Measurements from ENCODE around the gene FBN3. TPM values are rescaled to one million over a fixed set of nuclear protein-coding genes. Genes with fewer than 3 reads are reported as not detected.
"Not testable (repeated sequence)": the region's sequence is repeated elsewhere in the genome, so short reads cannot be mapped to it uniquely, and the experiment has no call there.

FBN3 gene
- total RNA-seq, 1 donor from 2014 or later, result 4.2 TPM

DNA sequence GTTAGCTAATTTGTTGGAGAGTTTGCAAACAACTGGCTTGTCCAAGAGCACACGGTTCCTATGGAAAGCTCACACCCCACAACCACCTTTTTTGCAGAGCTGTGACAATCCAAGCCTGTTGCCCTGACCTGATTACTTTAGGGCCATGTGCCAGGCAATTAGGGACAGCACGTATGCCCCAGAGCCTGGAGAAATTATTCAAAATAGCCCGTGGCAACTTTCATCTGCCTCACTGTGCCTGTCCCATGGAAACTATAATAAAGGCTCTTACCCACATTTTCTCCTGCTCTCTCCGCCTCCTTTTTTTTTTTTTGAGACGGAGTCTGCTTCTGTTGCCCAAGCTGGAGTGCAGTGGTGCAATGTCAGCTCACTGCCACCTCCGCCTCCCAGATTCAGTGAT lies 18.6 kb upstream of the FBN3 start:
- Histone ChIP-seq H3K4me1 (ENCODE audit: control insufficient read depth in 3 of 3, insufficient read depth in 3 of 3, low read length in 3 of 3) (no peaks in the 10 kb centered on the region), H3K4me3 (ENCODE audit: low read length in 3 of 3) (no peak overlapping the region)

DNA sequence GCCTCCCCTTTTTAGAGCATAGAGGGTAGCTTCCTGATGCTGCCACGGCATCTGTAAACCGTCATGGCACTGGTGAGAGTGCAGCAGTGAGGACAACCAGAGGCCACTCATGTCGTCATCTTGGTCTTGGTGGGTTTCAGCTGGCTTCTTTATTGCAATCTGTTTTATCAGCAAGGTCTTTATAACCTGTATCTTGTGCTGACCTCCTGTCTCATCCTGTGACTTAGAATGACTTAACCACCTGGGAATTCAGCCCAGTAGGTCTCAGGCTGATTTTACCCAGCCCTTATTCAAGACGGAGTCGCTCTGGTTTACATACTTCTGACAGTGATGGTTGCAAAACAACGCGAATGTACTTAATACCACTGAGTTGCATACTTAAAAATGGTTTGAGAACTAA lies 14.4 kb upstream of the FBN3 start:
- Histone ChIP-seq H3K9me3 (ENCODE audit: control insufficient read depth in 3 of 3, low read length in 3 of 3) (no peaks in the 10 kb centered on the region), H3K9ac (ENCODE audit: low read depth in 1 of 3, low read length in 3 of 3) (no peak overlapping the region), H3K27ac (ENCODE audit: low read depth, low read length) (no peak overlapping the region), H3K4me1 (ENCODE audit: control insufficient read depth in 3 of 3, insufficient read depth in 3 of 3, low read length in 3 of 3) (no peaks in the 10 kb centered on the region), H3K4me3 (ENCODE audit: low read length in 3 of 3) (no peak overlapping the region), H3K27me3 (ENCODE audit: control insufficient read depth in 3 of 3, insufficient read depth in 3 of 3, low read length in 3 of 3) (no peaks in the 10 kb centered on the region), H3K36me3 (ENCODE audit: control insufficient read depth in 3 of 3, insufficient read depth in 3 of 3, low read length in 3 of 3) (no peaks in the 10 kb centered on the region)

More for the DNA sequence above, 18.6 kb upstream of the FBN3 start:
- no peaks in the 10 kb centered on the region for H3K27me3 ChIP-seq (ENCODE audit: control insufficient read depth in 3 of 3, insufficient read depth in 3 of 3, low read length in 3 of 3)
- H3K36me3 ChIP-seq (ENCODE audit: control insufficient read depth in 3 of 3, insufficient read depth in 3 of 3, low read length in 3 of 3), result no peaks in the 10 kb centered on the region
- H3K9ac ChIP-seq (ENCODE audit: low read depth in 1 of 3, low read length in 3 of 3), result no peak overlapping the region
- H3K9me3 ChIP-seq (ENCODE audit: control insufficient read depth in 3 of 3, low read length in 3 of 3), result no peaks in the 10 kb centered on the region
- H3K27ac ChIP-seq (ENCODE audit: low read depth, low read length), result no peak overlapping the region

DNA sequence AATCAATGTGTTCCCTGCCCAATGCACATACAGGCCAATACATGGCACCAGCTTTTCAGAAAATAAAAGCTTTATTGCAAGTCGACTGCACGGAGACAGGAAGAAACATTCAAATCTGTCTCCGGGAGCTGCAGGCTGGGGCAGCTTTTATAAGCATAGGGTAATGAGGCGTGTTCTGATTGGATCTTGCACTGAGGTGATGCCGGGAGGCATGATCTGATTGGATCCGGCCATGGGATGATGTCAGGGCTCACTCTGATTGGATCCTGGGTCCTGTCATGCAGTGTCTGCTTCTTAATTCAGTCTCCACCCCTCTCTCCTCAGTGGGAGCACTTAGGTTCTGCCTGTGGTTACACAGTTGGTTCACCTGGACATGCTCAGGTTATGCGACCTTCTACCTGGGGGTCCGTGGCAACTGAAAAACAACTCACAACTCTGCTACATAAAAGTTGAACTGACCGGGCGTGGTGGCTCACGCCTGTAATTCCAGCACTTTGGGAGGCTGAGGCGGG lies 11.8 kb upstream of the FBN3 start:
- Histone ChIP-seq H3K9me3 (ENCODE audit: control insufficient read depth in 3 of 3, low read length in 3 of 3) (no peaks in the 10 kb centered on the region), H3K4me3 (ENCODE audit: low read length in 3 of 3) (no peak overlapping the region), H3K27ac (ENCODE audit: low read depth, low read length) (no peak overlapping the region), H3K27me3 (ENCODE audit: control insufficient read depth in 3 of 3, insufficient read depth in 3 of 3, low read length in 3 of 3) (no peaks in the 10 kb centered on the region), H3K36me3 (ENCODE audit: control insufficient read depth in 3 of 3, insufficient read depth in 3 of 3, low read length in 3 of 3) (no peaks in the 10 kb centered on the region), H3K4me1 (ENCODE audit: control insufficient read depth in 3 of 3, insufficient read depth in 3 of 3, low read length in 3 of 3) (no peaks in the 10 kb centered on the region), H3K9ac (ENCODE audit: low read depth in 1 of 3, low read length in 3 of 3) (no peak overlapping the region)

DNA sequence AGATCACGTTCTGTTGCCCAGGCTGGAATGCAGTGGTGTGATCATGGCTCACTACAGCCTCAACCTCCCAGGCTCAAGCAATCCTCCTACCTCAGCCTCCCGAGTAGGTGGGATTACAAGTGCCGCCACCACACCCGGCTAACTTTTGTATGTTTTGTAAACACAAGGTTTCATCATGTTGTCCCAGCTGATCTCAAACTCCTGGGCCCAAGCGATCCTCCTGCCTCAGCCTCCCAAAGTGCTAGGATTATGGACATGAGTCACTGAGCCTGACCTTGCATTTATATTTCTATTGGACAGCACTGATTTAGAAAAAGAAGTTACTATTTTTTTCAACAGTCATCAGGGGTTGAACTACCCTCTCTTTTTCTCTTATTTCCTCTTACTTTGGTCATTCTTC lies 9.9 kb upstream of the FBN3 start:
- H3K9ac ChIP-seq (ENCODE audit: low read depth in 1 of 3, low read length in 3 of 3); H3K27ac ChIP-seq (ENCODE audit: low read depth, low read length); H3K9me3 ChIP-seq (ENCODE audit: control insufficient read depth in 3 of 3, low read length in 3 of 3); H3K4me1 ChIP-seq (ENCODE audit: control insufficient read depth in 3 of 3, insufficient read depth in 3 of 3, low read length in 3 of 3); H3K27me3 ChIP-seq (ENCODE audit: control insufficient read depth in 3 of 3, insufficient read depth in 3 of 3, low read length in 3 of 3); H3K4me3 ChIP-seq (ENCODE audit: low read length in 3 of 3); H3K36me3 ChIP-seq (ENCODE audit: control insufficient read depth in 3 of 3, insufficient read depth in 3 of 3, low read length in 3 of 3): not testable (repeated sequence)

DNA sequence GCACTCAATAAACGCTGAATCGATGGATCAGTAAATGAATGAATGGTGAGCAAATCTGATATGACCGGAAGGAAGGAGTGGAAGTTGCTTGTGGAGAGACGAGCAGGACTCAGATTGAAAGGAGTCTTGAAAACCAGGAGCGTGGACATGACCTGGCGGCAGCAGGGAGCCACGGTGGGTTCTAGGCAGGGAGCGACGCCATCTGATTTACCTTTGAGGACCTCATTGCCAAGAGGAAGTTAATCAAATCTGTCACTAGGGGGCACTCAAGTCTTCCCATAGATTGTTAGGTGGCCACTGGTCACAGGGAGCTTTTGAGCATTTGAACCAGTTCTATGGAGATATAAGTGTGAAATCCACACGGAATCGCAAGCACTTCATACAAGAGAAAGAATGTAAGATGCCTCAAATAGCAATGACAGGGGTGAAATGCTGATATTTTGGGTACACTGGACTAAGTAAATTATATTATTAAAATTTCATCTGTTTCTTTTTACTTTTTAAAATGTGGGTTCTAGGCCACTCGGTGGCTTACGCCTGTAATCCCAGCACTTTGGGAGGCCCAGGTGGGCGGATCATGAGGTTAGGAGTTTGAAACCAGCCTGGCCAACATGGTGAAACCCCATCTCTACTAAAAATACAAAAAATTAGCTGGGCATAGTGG lies 9.2 kb upstream of the FBN3 start:
- Histone ChIP-seq H3K27ac (ENCODE audit: low read depth, low read length) (no peak overlapping the region), H3K36me3 (ENCODE audit: control insufficient read depth in 3 of 3, insufficient read depth in 3 of 3, low read length in 3 of 3) (no peaks in the 10 kb centered on the region), H3K4me3 (ENCODE audit: low read length in 3 of 3) (no peak overlapping the region), H3K9me3 (ENCODE audit: control insufficient read depth in 3 of 3, low read length in 3 of 3) (no peaks in the 10 kb centered on the region), H3K9ac (ENCODE audit: low read depth in 1 of 3, low read length in 3 of 3) (no peak overlapping the region), H3K4me1 (ENCODE audit: control insufficient read depth in 3 of 3, insufficient read depth in 3 of 3, low read length in 3 of 3) (peaks cover 6 to 9% (median 7%) of the 10 kb centered on the region in 3 donors), H3K27me3 (ENCODE audit: control insufficient read depth in 3 of 3, insufficient read depth in 3 of 3, low read length in 3 of 3) (no peaks in the 10 kb centered on the region)

DNA sequence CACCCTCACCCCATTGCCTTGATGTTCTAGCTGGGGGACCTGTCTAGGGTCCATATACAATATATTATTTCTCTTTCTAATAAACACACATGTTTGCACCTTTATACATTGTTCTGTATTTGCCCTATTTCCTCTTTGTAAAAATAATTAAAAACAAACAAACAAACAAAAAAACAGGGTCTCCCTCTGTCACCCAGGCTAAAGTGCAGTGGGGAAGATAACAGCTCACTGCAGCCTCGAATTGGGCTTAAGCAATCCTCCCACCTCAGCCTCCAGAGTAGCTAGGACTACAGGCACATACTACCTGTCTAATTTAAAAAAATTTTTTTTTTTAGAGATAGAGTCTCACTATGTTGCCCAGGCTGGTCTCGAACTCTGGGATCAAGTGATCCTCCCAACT lies 5.9 kb upstream of the FBN3 start:
- H3K27ac ChIP-seq (ENCODE audit: low read depth, low read length), result no peak overlapping the region

DNA sequence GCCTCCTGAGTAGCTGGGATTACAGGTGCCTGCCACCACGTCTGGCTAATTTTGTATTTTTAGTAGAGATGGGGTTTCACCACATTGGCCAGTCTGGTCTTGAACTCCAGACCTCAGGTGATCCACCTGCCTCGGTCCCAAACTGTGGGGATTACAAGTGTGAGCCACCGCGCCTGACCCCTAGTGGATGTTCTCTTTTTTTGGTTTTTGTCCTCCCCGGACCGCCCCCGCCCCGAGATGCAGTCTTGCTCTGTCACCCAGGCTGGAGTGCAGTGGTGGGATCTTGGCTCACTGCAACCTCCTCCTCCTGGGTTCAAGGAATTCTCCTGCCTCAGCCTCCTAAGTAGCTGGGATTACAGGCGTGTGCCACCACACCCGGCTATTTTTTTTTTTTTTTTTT lies 4.6 kb upstream of the FBN3 start:
- H3K9me3 ChIP-seq (ENCODE audit: control insufficient read depth in 3 of 3, low read length in 3 of 3); H3K4me3 ChIP-seq (ENCODE audit: low read length in 3 of 3); H3K4me1 ChIP-seq (ENCODE audit: control insufficient read depth in 3 of 3, insufficient read depth in 3 of 3, low read length in 3 of 3); H3K27ac ChIP-seq (ENCODE audit: low read depth, low read length); H3K36me3 ChIP-seq (ENCODE audit: control insufficient read depth in 3 of 3, insufficient read depth in 3 of 3, low read length in 3 of 3); H3K9ac ChIP-seq (ENCODE audit: low read depth in 1 of 3, low read length in 3 of 3): not testable (repeated sequence)
- H3K27me3 ChIP-seq (ENCODE audit: control insufficient read depth in 3 of 3, insufficient read depth in 3 of 3, low read length in 3 of 3), result peaks cover 11 to 19% (median 16%) of the 10 kb centered on the region in 3 donors

More for the DNA sequence above, 5.9 kb upstream of the FBN3 start:
- Histone ChIP-seq H3K9me3 (ENCODE audit: control insufficient read depth in 3 of 3, low read length in 3 of 3) (no peaks in the 10 kb centered on the region), H3K9ac (ENCODE audit: low read depth in 1 of 3, low read length in 3 of 3) (no peak overlapping the region), H3K4me3 (ENCODE audit: low read length in 3 of 3) (no peak overlapping the region), H3K36me3 (ENCODE audit: control insufficient read depth in 3 of 3, insufficient read depth in 3 of 3, low read length in 3 of 3) (no peaks in the 10 kb centered on the region), H3K4me1 (ENCODE audit: control insufficient read depth in 3 of 3, insufficient read depth in 3 of 3, low read length in 3 of 3) (peaks cover 6 to 9% (median 7%) of the 10 kb centered on the region in 3 donors), H3K27me3 (ENCODE audit: control insufficient read depth in 3 of 3, insufficient read depth in 3 of 3, low read length in 3 of 3) (peaks cover 7 to 14% (median 13%) of the 10 kb centered on the region in 3 donors)

DNA sequence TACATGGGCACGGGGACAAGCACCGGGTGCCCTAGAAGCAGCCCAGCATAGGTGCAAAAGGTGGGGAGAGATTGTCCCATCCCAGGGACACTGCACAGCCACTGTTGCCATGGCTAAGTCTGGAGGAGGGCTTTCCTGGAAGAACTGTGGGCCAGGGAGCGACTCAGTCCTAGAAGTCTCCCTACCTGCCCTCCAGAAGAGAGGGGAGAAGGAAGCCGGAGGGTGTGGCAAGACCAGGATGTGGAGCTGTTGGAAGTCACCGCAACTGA lies 2.3 kb upstream of the FBN3 start:
- Histone ChIP-seq H3K4me3 (ENCODE audit: low read length in 3 of 3) (no peak overlapping the region), H3K36me3 (ENCODE audit: control insufficient read depth in 3 of 3, insufficient read depth in 3 of 3, low read length in 3 of 3) (no peaks in the 10 kb centered on the region), H3K27ac (ENCODE audit: low read depth, low read length) (no peak overlapping the region), H3K9me3 (ENCODE audit: control insufficient read depth in 3 of 3, low read length in 3 of 3) (no peaks in the 10 kb centered on the region), H3K4me1 (ENCODE audit: control insufficient read depth in 3 of 3, insufficient read depth in 3 of 3, low read length in 3 of 3) (peaks cover 7 to 12% (median 11%) of the 10 kb centered on the region in 3 donors), H3K27me3 (ENCODE audit: control insufficient read depth in 3 of 3, insufficient read depth in 3 of 3, low read length in 3 of 3) (peaks cover 23 to 39% (median 39%) of the 10 kb centered on the region in 3 donors), H3K9ac (ENCODE audit: low read depth in 1 of 3, low read length in 3 of 3) (no peak overlapping the region)

DNA sequence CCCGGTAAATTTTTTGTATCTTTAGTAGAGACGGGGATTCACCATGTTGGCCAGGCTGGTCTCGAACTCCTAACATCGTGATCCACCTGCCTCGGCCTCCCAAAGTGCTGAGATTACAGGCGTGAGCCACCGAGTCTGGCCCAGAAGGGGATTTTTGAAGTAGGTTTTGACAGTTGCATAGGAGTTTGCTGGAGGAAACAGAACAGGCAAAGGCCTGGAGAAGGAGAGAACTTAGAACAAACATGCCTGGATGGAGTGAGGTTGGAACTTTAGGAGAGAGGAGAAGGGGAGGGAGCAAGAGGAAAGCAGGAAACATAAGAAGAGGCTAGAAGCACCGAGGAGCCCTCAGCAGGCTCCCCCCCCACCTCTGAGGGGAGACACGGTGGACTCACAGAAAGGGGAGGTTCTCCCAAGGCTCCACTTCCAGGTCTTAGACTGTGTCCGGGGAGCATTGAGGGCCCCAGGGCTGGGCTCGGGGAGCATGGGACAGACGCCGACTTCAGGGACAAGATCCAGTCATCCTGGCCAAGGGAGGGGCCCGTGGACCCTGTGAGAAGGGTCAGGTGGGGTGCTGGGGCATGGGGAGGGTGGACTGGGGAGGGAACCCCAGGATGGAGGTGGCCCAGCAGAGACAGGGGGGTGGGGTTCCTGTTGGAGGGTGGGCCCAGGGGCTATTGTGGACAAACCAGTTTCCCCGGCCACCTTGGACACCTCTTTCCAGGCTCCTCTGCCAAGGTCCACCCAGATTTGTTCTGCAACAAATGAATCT lies 1.8 kb upstream of the FBN3 start:
- Histone ChIP-seq H3K27me3 (ENCODE audit: control insufficient read depth in 3 of 3, insufficient read depth in 3 of 3, low read length in 3 of 3) (peaks cover 25 to 43% (median 41%) of the 10 kb centered on the region in 3 donors), H3K9ac (ENCODE audit: low read depth in 1 of 3, low read length in 3 of 3) (no peak overlapping the region), H3K27ac (ENCODE audit: low read depth, low read length) (no peak overlapping the region), H3K9me3 (ENCODE audit: control insufficient read depth in 3 of 3, low read length in 3 of 3) (no peaks in the 10 kb centered on the region), H3K36me3 (ENCODE audit: control insufficient read depth in 3 of 3, insufficient read depth in 3 of 3, low read length in 3 of 3) (no peaks in the 10 kb centered on the region), H3K4me3 (ENCODE audit: low read length in 3 of 3) (no peak overlapping the region), H3K4me1 (ENCODE audit: control insufficient read depth in 3 of 3, insufficient read depth in 3 of 3, low read length in 3 of 3) (peaks cover 7 to 12% (median 11%) of the 10 kb centered on the region in 3 donors)

DNA sequence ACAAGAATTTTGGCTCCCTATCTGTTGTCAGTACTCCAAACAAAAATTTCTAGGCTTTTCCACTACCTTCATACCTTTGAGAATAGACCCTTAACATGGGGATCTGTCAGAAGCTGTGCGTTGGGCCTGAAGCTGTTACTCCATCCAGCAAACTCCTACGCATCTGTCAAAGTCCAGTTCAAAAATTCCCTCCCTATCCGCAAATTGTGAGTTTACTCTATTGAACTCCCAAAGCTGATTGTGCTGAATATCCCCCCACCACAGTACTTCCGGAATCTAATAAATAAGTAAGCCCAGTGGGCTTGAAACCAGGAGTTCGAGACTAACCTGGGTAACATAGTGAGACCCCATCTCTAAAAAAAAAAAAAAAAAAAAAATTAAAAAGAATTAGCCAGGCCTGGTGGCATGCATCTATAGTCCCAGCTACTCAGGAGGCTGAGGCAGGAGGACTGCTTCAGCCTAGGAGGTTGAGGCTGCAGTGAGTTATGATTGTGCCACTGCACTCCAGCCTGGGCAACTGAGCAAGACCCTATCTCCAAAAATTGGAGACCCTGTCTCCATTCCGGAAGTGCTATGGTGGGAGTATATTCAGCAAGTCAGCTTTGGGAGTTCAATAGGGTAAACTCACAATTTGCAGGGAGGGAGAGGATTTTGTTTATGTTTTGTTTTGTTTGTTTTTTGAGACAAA lies 930 bp upstream of the FBN3 start:
- Histone ChIP-seq H3K36me3 (ENCODE audit: control insufficient read depth in 3 of 3, insufficient read depth in 3 of 3, low read length in 3 of 3) (no peaks in the 10 kb centered on the region), H3K9me3 (ENCODE audit: control insufficient read depth in 3 of 3, low read length in 3 of 3) (no peaks in the 10 kb centered on the region), H3K9ac (ENCODE audit: low read depth in 1 of 3, low read length in 3 of 3) (no peak overlapping the region), H3K4me1 (ENCODE audit: control insufficient read depth in 3 of 3, insufficient read depth in 3 of 3, low read length in 3 of 3) (peaks cover 7 to 12% (median 11%) of the 10 kb centered on the region in 3 donors), H3K27ac (ENCODE audit: low read depth, low read length) (no peak overlapping the region), H3K27me3 (ENCODE audit: control insufficient read depth in 3 of 3, insufficient read depth in 3 of 3, low read length in 3 of 3) (peaks cover 32 to 49% (median 44%) of the 10 kb centered on the region in 3 donors), H3K4me3 (ENCODE audit: low read length in 3 of 3) (no peak overlapping the region)
